Measurements from ENCODE around the gene FAM171A1.
A peak's percentile ranks its signal among the peaks of the same experiment; 100 is the strongest.

Gene FAM171A1

DNA sequence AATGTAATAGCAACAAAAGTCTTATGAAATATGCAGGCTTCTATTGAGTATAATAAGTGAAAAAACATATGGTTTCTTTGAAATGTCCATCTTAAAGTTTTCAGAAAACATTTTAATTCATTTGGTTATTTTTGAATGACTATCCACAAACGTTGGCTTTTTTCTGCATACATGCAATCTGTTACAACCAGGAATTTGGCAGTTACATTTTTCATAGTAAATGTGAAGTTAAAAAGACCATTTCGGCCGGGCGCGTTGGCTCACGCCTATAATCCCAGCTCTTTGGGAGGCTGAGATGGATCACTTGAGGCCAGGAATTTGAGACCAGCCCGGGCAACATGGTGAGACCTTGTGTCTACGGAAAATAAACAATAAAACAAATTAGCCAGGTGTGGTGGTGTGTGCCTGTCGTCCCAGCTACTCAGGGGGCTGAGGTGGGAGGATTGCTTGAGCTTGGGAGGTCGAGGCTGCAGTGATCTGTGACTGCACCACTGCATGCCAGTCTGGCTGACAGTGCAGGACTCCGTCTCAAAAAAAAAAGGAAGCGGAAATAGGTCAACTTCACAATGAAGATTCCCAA, 128.7 kb downstream of the FAM171A1 start:
- no peak for DNase-seq (ENCODE audit: low read depth)

GRCh38 chr10:15241306-15241705, 129.8 kb downstream of the FAM171A1 start:
- no peak for DNase-seq (ENCODE audit: low read depth)

DNA sequence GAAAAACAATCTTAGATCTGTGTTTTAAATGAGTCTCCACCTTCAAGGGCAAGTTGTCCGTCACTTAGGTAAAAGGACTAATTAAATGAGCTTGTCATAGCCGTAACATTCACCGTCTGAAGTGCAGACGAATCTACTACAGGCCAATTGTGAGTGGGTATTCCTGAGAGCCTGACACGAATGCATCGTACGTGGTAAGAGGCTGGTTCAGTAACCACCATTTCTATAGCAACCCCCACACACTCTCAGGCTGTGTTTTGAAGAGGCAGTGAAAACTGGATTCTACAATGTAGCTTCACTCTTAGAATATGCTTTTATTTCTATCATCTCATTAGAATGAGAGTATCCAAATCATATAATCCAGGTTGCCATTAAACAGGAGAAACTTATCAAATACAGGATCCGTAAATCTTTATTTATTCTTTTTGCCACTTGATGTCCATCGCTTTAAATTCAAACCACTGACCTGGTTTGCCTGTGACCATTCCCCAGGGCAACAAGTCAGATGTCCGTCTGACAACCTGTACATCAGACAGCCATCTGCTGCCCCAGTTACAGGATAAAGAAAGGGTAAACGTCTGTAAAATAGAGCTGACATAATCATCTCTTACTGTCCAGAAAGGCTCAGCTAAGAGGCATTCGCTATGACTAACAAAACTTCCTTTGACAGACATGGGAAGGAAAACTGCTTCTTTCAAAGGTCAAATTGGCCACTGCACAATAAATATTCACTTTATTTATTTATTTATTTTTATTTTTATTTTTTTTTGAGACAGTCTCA, 132.3 kb downstream of the FAM171A1 start:
- no peak for DNase-seq (ENCODE audit: low read depth)

DNA sequence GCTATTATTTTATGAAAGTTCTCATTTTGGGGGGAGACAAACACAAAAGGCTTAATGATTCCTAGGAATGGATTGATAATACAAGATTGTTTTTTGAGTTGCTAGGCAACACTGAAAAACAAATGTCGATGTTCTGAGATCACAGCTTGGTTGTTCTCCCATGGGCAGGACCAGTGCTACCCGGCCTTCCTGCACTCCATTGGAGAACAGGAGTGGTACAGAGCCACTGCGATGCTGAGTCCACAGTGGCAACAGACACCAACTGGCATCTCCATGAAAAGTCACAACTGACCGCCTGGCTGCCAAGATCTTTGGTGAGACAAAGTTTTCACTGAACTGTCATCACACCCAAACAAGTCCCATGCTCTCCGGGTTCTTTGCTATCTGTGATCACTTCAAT, 133.7 kb downstream of the FAM171A1 start:
- DNase-seq (ENCODE audit: low read depth), result no peak

DNA sequence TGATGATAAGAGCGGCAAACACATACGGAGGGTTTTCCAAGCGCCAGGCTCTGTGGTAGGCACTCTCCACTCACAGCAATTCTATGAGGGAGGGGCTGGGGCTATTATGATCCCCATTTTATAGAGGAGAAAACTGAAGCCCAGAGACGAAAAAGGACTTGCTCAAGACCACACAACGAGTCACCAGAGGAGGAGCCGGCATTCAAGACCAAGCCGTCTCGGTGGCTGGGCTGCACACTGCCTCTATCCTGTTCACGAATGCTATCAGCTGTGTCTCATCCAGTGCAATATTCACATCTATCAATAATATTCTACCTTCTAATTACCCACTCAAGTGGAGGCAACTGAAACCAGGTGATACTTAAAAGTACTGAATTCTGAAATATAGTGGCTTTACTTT, 134.7 kb downstream of the FAM171A1 start:
- DNase-seq (ENCODE audit: low read depth), result no peak

DNA sequence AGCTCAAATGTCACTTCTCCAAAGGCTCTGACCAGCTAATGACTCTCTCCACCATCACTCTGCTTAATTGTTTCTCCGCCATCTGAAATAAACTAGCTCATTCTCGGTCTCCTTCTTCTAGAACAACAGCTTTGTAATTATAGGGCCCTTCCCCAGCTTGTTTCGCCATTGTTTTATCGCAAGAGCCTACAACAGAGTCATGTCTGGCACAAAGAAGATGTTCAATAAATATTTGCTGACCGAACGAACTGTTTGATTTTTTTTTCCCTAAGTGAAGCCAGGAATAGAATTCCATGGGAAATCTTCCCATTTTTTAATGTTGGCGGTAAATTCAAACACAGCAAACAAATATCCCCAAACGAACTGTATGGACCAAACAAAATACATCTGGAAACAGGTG, 138.8 kb downstream of the FAM171A1 start:
- no peak for DNase-seq (ENCODE audit: low read depth)

DNA sequence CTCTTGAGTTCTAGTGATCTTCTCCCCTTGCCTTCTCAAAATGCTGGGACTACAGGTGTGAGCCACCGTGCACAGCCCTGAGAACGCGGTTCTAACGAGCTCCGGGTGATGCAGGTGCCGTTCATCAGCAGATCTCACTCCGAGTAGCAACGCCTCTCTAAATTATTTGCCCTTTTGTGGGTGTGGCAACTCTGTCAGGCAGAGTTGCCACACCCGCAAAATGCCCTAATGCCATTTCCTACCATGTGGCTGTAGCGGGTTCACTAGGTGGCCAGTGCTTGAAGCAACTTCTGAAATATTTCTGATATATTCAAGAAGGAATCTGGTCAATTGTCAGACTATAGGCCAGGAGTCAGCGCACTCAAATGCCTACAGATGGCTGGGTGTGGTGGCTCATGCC, 139.7 kb downstream of the FAM171A1 start:
- no peak for DNase-seq (ENCODE audit: low read depth)

DNA sequence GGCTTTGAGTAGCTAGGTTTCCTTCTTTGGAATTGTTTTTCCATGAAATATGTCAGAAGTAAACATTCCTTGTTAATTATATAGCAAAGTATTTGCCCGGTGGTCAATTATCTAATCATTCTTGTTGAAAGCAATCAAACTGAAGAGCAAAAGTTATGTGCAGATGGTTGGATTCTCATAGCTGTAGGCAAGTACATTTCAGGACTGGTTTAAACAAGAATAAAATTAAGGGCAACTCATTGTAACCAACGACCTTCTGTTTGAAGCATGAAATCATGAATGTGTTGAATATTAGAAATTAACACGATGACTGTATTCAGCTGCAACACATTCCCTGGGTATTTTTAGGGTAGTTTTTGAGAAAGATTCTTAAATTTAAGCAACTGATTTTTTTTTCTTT, 140.8 kb downstream of the FAM171A1 start:
- no peak for DNase-seq (ENCODE audit: low read depth)

DNA sequence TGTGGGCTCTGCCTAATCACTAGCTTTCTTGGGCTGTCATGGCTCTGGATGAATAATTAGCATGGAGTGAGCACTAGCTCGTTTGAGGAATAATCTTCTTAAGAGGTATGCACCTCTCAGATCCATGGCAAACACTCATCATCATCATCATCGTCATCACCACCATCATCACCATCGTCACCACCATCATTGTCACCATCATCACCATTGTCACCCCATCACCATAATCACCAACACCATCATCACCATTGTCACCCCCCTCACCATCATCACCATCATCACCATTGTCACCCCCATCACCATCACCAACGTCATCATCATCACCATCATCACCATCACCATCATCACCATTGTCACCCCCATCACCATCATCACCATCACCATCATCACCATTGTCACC, 141.8 kb downstream of the FAM171A1 start:
- no peak for DNase-seq (ENCODE audit: low read depth)

- no peak for DNase-seq (ENCODE audit: low read depth)
These were observed 142.7 kb downstream of the FAM171A1 start for GRCh38 chr10:15228426-15228825.

- DNase-seq (ENCODE audit: low read depth), result no peak
These were observed 143.3 kb downstream of the FAM171A1 start for GRCh38 chr10:15227611-15228372.

GRCh38 chr10:15225511-15225910, 145.6 kb downstream of the FAM171A1 start:
- no peak for DNase-seq (ENCODE audit: low read depth)

DNA sequence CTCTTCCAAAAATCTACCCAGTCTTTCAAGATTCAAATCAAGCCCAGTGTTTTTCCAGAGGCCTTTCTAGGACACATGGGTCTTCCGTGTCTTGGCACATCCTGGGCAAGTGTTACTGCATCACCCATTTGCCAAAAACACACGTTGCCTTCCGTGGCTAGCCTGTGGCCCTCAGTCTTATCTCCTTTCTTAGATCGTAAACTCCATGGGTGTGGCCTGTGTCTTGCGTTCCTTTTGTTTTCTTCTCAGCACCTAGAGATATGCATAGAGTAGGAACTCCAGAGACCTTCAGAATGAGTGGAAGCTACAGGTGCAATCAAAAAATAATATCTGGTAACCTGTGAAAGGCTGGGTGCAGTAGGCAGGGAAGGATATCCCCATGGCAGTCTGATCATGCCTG, 146.1 kb downstream of the FAM171A1 start:
- no peak for DNase-seq (ENCODE audit: low read depth)

DNA sequence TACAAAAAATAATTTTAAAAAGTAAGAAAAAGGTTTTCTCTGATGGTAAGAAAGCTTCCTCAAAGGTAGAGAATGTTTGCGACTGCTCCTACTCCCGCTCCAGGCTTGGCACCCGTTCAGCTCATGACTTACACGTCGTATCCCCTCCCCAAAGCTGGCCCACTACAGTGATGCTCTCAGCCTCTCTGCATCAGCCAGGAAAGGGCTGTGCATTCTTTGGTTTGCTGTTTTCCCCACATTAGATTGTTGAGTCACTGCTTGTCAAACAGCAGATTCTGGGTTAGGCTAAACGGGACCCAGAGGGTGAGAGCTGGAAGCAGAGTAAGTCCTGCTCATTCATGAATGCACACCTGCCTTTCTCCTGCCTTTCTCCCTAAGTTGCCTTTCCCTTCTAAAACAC, 147.9 kb downstream of the FAM171A1 start:
- DNase-seq (ENCODE audit: low read depth), result no peak

DNA sequence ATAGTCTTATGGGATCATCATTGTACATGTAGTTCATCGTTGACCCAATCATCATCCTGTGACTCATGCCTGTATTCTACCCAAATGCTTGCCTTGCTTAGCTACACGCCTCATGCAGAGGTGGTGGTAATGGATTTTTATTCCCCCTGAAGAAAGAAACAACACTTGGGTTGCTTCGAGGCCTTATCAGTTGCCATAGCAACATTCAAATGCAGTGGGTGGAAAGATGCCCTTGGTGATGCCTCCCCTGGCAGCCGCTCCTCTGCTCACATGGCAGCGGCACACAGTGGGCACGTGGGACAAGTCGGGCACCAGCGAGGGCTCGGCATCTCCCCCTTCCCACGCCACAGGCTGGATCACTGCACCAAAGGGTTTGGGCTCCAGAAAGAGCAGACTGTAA, 148.6 kb downstream of the FAM171A1 start:
- DNase-seq (ENCODE audit: low read depth), result no peak

- DNase-seq (ENCODE audit: low read depth), result no peak
These were observed 150.6 kb downstream of the FAM171A1 start for GRCh38 chr10:15220445-15220844.

DNA sequence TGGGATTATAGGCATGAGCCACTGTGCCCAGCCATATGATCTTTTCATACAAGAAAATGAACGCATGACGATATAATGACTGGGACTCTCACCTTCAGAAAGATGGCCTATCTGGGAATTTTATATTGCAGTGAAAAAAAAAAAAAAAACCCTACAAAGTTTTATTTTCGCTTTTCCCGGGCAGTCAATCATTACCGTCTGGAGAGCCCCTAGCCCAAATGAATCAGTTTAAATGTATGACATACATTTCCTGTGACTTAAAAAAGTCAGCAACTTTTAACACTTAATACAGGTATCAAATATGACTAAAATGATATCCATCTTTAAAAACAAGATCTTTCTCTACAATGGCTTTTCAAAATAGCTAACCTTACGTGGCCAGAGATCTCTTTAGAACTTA, 154.4 kb downstream of the FAM171A1 start:
- DNase-seq (ENCODE audit: low read depth), result no peak

DNA sequence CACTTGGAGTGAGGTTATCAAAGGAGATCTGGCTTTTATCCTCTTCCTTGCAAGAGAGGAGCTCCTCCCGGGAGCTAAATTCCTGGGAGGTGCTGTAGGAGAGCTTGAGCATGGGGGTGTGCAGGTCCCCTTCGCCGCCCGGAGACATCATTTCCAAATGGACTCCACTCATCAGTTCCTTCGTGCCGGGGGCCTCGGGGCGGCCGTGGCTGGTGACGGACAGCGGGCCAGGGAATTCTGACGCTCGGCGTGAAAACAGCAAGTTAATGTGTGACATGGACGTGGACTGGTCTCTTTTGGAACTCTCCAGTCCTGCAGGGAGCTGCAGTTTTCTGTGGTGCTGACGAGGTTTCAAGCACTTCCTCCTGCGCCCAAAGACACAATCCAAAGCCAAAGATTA, 156.9 kb downstream of the FAM171A1 start:
- no peak for DNase-seq (ENCODE audit: low read depth)

GRCh38 chr10:15213461-15213861, 157.6 kb downstream of the FAM171A1 start:
- DNase-seq (ENCODE audit: low read depth), result no peak

- no peak for DNase-seq (ENCODE audit: low read depth)
These were observed 159.6 kb downstream of the FAM171A1 start for GRCh38 chr10:15211464-15211979.

- no peak for DNase-seq (ENCODE audit: low read depth)
These were observed 160.6 kb downstream of the FAM171A1 start for GRCh38 chr10:15210521-15210920.

DNA sequence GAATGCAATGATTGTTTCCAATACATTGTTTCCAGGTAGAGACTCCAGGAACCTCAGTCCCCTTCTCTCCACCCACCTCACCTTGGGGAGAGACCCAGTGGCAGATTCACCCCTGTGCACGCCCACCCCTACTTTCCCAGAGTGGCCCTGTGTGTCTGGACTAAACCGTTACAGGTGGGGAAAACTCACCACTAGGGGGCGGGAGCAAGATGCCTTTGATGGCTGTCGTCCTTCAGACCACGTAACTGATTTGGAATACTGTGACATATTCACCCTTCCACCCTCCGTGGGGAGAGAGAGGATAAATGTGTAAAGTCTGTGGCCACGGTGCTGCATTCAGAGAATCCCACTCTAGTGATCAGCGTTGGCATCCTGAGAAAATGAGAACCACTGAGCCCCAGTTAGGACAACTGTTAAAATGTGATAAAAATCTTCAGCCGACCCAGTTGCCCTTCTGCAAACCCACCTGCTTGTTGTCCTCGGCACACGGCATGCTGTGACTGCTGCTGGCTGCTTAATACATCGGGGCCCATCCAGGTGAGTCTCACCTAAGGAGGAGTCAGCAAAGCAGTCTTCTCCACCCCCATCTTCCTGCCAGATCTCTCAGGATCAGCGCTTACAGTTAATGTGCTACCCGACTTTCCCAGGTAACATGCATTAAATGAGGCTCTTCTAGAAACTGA, 161.1 kb downstream of the FAM171A1 start:
- DNase-seq (ENCODE audit: low read depth), result peak; percentile 71

Data from stimulated activated CD8-positive, alpha-beta memory T cell treated with anti-CD3 and anti-CD28 coated beads, Interleukin-4, amount 100 ng/mL, for 24 hours (primary cell).